DOHH2 (cell line): ENCODE data around the gene SAMD4A.

Experiments used
- H3F3A ChIP-seq: fragments of 200-600 bp; sonication (generic), shearing (Covaris generic); 2 replicates; pipeline ENCODE4 v1.6.0; 2016; ENCODE audit warnings: antibody characterized with exemption, mild to moderate bottlenecking; ENCODE audit not compliant: control insufficient read depth, insufficient read depth
- H3K27ac ChIP-seq: fragments of 200-600 bp; sonication (generic); 2 replicates; pipeline ENCODE4 v1.5.1; 2014; ENCODE audit warnings: low read depth, mild to moderate bottlenecking, low read length, moderate library complexity
- H3K27me3 ChIP-seq: fragments of 200-600 bp; sonication (generic); 2 replicates; pipeline ENCODE4 v1.6.1; 2014; ENCODE audit warnings: mild to moderate bottlenecking, low read length, mixed read lengths; ENCODE audit not compliant: control insufficient read depth
- H3K36me3 ChIP-seq: fragments of 200-600 bp; sonication (generic); 2 replicates; pipeline ENCODE4 v1.6.1; 2014; ENCODE audit warnings: mild to moderate bottlenecking, low read length, moderate library complexity, mixed read lengths; ENCODE audit not compliant: control insufficient read depth
- H3K4me1 ChIP-seq: fragments of 200-600 bp; sonication (generic); 2 replicates; pipeline ENCODE4 v1.6.1; 2014; ENCODE audit warnings: mild to moderate bottlenecking, low read length, mixed read lengths; ENCODE audit not compliant: control insufficient read depth
- H3K4me2 ChIP-seq: fragments of 200-600 bp; sonication (generic); 2 replicates; pipeline ENCODE4 v1.6.0; 2014; ENCODE audit warnings: mild to moderate bottlenecking, low read length, moderate library complexity
- H3K4me3 ChIP-seq: fragments of 200-600 bp; sonication (generic); 2 replicates; pipeline ENCODE4 v1.5.1; 2014; ENCODE audit warnings: mild to moderate bottlenecking, low read length, mixed read lengths
- H3K79me2 ChIP-seq: fragments of 200-600 bp; sonication (generic); 2 replicates; pipeline ENCODE4 v1.6.1; 2014; ENCODE audit warnings: mild to moderate bottlenecking, low read length, mixed read lengths; ENCODE audit not compliant: control insufficient read depth
- H3K9me2 ChIP-seq: fragments of 200-600 bp; sonication (generic); replicated peaks from 2 replicates; pipeline ENCODE4 v1.6.1; 2014; ENCODE audit warnings: mild to moderate bottlenecking, low read length, mixed read lengths; ENCODE audit not compliant: control insufficient read depth
- H3K9me3 ChIP-seq: fragments of 200-600 bp; sonication (generic); 2 replicates; pipeline ENCODE4 v1.6.1; 2014; ENCODE audit warnings: antibody characterized with exemption, low read length, mixed read lengths; ENCODE audit not compliant: control insufficient read depth, insufficient read depth
- H4K20me1 ChIP-seq: fragments of 200-600 bp; sonication (generic); 2 replicates; pipeline ENCODE4 v1.6.0; 2014; ENCODE audit warnings: low read depth, mild to moderate bottlenecking, antibody characterized with exemption, low read length, moderate library complexity; ENCODE audit not compliant: control insufficient read depth, insufficient read depth
- CTCF ChIP-seq: fragments of 200-600 bp; sonication (generic); IDR thresholded peaks from one replicate; pipeline ENCODE4 v1.5.1; 2014; ENCODE audit warnings: antibody characterized with exemption, mild to moderate bottlenecking, low read depth, low read length; ENCODE audit not compliant: poor library complexity, severe bottlenecking
- EZH2phosphoT487 ChIP-seq: fragments of 200-600 bp; sonication (generic); IDR thresholded peaks from 2 replicates; pipeline ENCODE4 v1.6.1; 2017; ENCODE audit warnings: borderline replicate concordance, mild to moderate bottlenecking, antibody characterized with exemption, low read length, moderate library complexity, mixed read lengths

Gene SAMD4A

DNA sequence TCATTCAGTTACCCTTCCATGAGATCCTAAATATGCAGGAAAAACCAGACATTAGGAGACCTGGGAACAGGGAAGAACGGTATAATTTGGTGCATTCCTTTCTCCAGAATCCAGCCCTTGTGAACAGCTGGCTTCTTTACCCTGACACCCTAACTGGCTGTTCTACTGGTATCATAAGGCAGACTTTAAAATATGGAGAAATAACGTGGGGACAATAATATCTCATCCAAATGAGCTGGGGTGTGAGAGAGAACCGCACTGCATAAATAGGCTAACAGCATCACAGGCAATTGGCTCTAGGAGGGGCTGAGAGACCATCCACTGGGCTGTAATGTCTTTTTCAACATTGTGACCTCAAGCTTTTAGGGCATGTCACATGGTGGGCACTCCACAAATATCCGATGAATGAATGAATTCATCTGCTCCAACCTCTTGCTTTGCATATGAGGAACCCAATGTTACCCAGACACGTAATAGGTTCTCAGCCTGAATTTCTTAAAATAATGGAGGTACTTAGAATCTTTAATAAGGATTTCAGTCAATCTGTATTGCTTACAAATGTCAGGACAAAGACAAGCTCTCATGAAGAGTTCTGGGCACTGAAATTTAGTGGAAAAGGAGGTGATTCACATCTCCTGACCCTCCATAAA, 157.9 kb downstream of the SAMD4A start:
- no peaks in the 10 kb centered on the region for H3K79me2 ChIP-seq
- no peak overlapping the region for H3K4me3 ChIP-seq
- H3K4me1 ChIP-seq: peaks cover 5% of the 10 kb centered on the region
- peaks cover 4% of the 10 kb centered on the region for H3K27me3 ChIP-seq
- no peaks in the 10 kb centered on the region; the same call in 1 of the 2 replicates for H3F3A ChIP-seq
- no peak overlapping the region for H3K4me2 ChIP-seq
- H3K9me2 ChIP-seq: no peaks in the 10 kb centered on the region
- no peaks in the 10 kb centered on the region for H4K20me1 ChIP-seq
- TF ChIP-seq EZH2phosphoT487 (no peak), CTCF (no peak)
- no peak overlapping the region for H3K27ac ChIP-seq
- no peaks in the 10 kb centered on the region for H3K36me3 ChIP-seq
- H3K9me3 ChIP-seq: no peaks in the 10 kb centered on the region

DNA sequence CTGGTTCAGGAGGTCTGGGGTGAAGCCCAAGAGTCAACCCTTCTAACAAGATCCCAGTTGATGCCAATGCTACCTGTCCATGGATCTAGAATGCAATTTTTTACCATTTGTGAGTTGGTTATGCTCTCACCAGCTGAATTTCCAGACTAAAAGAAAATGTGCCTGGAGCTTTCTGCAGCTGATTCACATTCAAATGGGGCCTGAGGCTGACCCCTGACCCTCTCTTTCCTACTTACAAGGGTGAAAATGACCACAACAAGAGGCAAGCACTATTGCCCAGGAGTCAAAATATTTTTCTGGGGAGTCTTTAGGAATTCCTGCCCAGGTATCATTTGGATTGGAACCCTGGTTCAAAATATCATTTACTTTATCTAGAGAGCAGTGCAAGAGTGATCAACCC, 159.1 kb downstream of the SAMD4A start:
- H3K27ac ChIP-seq: no peak overlapping the region
- no peaks in the 10 kb centered on the region for H3K9me2 ChIP-seq
- no peak overlapping the region for H3K4me3 ChIP-seq
- H4K20me1 ChIP-seq: no peaks in the 10 kb centered on the region
- no peaks in the 10 kb centered on the region for H3K9me3 ChIP-seq
- H3K36me3 ChIP-seq: no peaks in the 10 kb centered on the region
- no peaks in the 10 kb centered on the region for H3K79me2 ChIP-seq
- no peak for TF ChIP-seq CTCF
- no peak for TF ChIP-seq EZH2phosphoT487
- no peaks in the 10 kb centered on the region; the same call in 1 of the 2 replicates for H3F3A ChIP-seq
- H3K4me2 ChIP-seq: no peak overlapping the region
- H3K4me1 ChIP-seq: peaks cover 17% of the 10 kb centered on the region
- peaks cover 4% of the 10 kb centered on the region for H3K27me3 ChIP-seq

DNA sequence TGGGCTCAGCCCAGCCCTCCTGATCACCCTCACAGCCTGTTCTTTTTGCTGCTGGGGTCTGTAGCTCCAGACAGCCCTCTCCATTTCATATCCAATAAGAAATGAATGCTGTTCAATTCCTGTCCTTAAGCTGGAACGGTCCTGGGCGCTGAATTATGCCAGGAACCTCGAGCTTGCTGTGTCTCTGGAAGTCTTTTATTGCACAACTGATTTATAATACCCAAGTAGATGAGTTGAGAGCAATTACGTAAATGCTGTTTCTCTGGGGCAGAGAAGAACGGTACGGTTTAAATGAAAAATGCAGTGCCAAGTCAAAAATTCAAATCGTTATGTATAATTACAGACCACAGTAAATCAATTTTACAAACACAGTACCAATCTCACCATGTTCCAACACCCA, 161.0 kb downstream of the SAMD4A start:
- no peak for TF ChIP-seq CTCF
- no peak for TF ChIP-seq EZH2phosphoT487
- Histone ChIP-seq H3K27me3 (peaks cover 4% of the 10 kb centered on the region), H3K4me1 (peaks cover 17% of the 10 kb centered on the region), H3K9me3 (no peaks in the 10 kb centered on the region), H3K4me2 (no peak overlapping the region), H3F3A (no peaks in the 10 kb centered on the region; the same call in 1 of the 2 replicates), H3K9me2 (no peaks in the 10 kb centered on the region), H3K4me3 (no peak overlapping the region), H4K20me1 (no peaks in the 10 kb centered on the region), H3K36me3 (no peaks in the 10 kb centered on the region), H3K27ac (no peak overlapping the region), H3K79me2 (no peaks in the 10 kb centered on the region)
